GM19438 (cell line): ENCODE results near the gene GPR152.

Source experiments
- ATAC-seq: cut with Tn5 transposase; IDR thresholded peaks from one replicate; pipeline ENCODE4 v1.9.1; 2021; ENCODE audit warnings: low read depth; ENCODE audit not compliant: unreplicated experiment

The GPR152 gene

GRCh38 chr11:67401495-67402191 is 50.9 kb downstream of the GPR152 start, which contains the start of gene PPP1CA:
TSS of gene PPP1CA (minus strand) at chr11:67401858. CDS start at chr11:67401782, 76 bp downstream.
- ATAC-seq, result peak; percentile 55
